ENCODE results near the gene KRT86.
"Not testable (repeated sequence)": the region's sequence is repeated elsewhere in the genome, so short reads cannot be mapped to it uniquely, and the experiment has no call there.

DNA sequence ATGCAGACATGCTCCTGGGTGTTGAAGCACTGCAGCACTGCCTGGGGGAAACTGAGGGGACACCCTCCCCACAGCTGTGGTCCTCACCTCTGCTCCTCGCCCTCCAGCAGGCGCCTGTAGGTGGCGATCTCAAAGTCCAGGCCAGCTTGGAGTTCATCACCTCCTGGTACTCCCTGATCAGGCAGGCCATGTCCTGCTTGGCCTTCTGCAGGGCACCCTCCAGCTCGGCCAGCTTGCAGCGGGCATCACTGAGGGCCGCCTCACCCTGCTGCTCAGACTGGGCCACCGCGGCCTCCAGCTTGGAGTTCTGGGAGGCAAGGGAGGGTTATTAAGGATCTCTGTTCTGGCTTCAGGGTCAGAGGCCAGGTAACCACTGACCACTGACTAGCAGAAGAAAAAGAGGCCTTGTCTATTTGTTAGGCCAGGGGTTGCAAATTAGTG, 22.2 kb upstream of the KRT86 start:
- peak; percentile 63 for TF ChIP-seq CTCF (IDR thresholded peaks at IDR 0.05; ENCODE audit: low read depth, low read length)
- TF ChIP-seq POLR2A (IDR thresholded peaks at IDR 0.05; ENCODE audit: extremely low read depth, insufficient read length), result not testable (repeated sequence)

All from NB4 (cell line).